OCI-LY1 (cell line): ENCODE measurements around the gene SLC39A5.
"Not testable (repeated sequence)": the region's sequence is repeated elsewhere in the genome, so short reads cannot be mapped to it uniquely, and the experiment has no call there.

Experiments
- H2AFZ ChIP-seq: fragments of 200-600 bp; sonication (generic), shearing (Covaris generic); 2 replicates; pipeline ENCODE4 v1.6.0; 2014; ENCODE audit warnings: antibody characterized with exemption, mild to moderate bottlenecking, low read length
- H3F3A ChIP-seq: fragments of 200-600 bp; sonication (generic), shearing (Covaris generic); 2 replicates; pipeline ENCODE4 v1.6.0; 2014; ENCODE audit warnings: mild to moderate bottlenecking, antibody characterized with exemption, low read length, moderate library complexity; ENCODE audit not compliant: insufficient read depth
- H3K27ac ChIP-seq: fragments of 200-600 bp; sonication (generic); 2 replicates; pipeline ENCODE4 v1.5.1; 2014; ENCODE audit warnings: low read length, mixed run types, mild to moderate bottlenecking, low read depth; ENCODE audit not compliant: poor library complexity, severe bottlenecking
- H3K27me3 ChIP-seq: fragments of 200-600 bp; sonication (generic); 2 replicates; pipeline ENCODE4 v1.6.0; 2014; ENCODE audit warnings: antibody characterized with exemption, mild to moderate bottlenecking, low read length, moderate library complexity; ENCODE audit not compliant: insufficient read depth
- H3K36me3 ChIP-seq: fragments of 200-600 bp; sonication (generic); 2 replicates; pipeline ENCODE4 v1.6.1; 2014; ENCODE audit warnings: mild to moderate bottlenecking, antibody characterized with exemption, low read length, moderate library complexity, mixed read lengths; ENCODE audit not compliant: insufficient read depth
- H3K4me1 ChIP-seq: fragments of 200-600 bp; sonication (generic); 2 replicates; pipeline ENCODE4 v1.5.1; 2014; ENCODE audit warnings: mild to moderate bottlenecking, low read length, moderate library complexity; ENCODE audit not compliant: insufficient read depth, severe bottlenecking
- H3K4me2 ChIP-seq: fragments of 200-600 bp; sonication (generic), shearing (Covaris generic); 2 replicates; pipeline ENCODE4 v1.6.1; 2014; ENCODE audit warnings: low read length
- H3K4me3 ChIP-seq: fragments of 200-600 bp; sonication (generic); 2 replicates; pipeline ENCODE4 v1.5.1; 2014; ENCODE audit warnings: low read length, low read depth, mild to moderate bottlenecking, mixed read lengths; ENCODE audit not compliant: poor library complexity, severe bottlenecking
- H3K79me2 ChIP-seq: fragments of 200-600 bp; shearing (Covaris generic); 2 replicates; pipeline ENCODE4 v1.6.1; 2016; ENCODE audit warnings: mixed run types, low read length, mixed read lengths; ENCODE audit not compliant: insufficient read depth
- H3K9ac ChIP-seq: fragments of 200-600 bp; sonication (generic), shearing (Covaris generic); 2 replicates; pipeline ENCODE4 v1.6.1; 2014; ENCODE audit warnings: mild to moderate bottlenecking, low read length, mixed read lengths
- H3K9me2 ChIP-seq: fragments of 200-600 bp; sonication (generic), shearing (Covaris generic); 2 replicates; pipeline ENCODE4 v1.6.1; 2014; ENCODE audit warnings: low read depth, mild to moderate bottlenecking, low read length, mixed read lengths
- H3K9me3 ChIP-seq: fragments of 200-600 bp; shearing (Covaris generic); 2 replicates; pipeline ENCODE4 v1.6.1; 2014; ENCODE audit warnings: low read length, mixed read lengths
- H4K20me1 ChIP-seq: fragments of 200-600 bp; sonication (generic), shearing (Covaris generic); 2 replicates; pipeline ENCODE4 v1.6.0; 2016; ENCODE audit warnings: mild to moderate bottlenecking, low read length; ENCODE audit not compliant: insufficient read depth
- CTCF ChIP-seq: fragments of 200-600 bp; sonication (generic), shearing (Covaris generic); IDR thresholded peaks from 2 replicates; pipeline ENCODE4 v1.5.1; 2017; ENCODE audit warnings: mild to moderate bottlenecking, antibody characterized with exemption, low read length, moderate library complexity, mixed read lengths
- EZH2 ChIP-seq: fragments of 200-600 bp; sonication (generic), shearing (Covaris generic); IDR thresholded peaks from 2 replicates; pipeline ENCODE4 v1.8.0; 2017; ENCODE audit warnings: borderline replicate concordance, mixed run types, mild to moderate bottlenecking, antibody characterized with exemption, low read length, moderate library complexity, mixed read lengths

SLC39A5 gene

DNA sequence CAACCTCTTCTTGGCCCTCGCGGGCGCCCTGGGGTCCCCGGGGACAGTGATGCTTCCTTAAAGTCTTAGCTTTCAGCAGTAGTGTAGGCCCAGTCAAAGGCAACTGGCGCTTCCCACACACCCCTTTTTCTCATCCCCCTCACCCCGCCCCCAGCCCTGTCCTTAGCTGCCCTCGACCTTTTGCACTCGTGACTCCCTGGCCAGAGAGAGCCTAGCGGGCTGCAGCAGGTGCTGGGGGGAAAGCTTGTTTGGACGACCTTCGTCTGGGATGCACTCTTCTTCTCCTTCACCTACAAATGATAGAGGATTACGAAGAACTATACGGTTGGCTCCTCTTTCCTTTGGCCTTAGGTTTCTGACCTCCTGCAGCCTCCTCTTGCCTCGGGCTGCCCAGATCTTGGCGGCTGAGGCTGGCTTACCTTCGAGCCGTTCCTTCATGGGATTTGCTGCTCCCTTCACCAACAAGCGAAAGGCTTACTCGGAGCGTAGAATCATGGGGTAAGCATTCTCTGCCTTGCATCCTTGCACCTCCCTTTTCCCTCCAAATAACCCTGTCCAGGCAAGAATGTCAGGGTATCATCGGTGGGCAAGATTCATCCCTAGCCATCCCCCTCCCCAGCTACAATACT lies 37.7 kb downstream of the SLC39A5 start:
- 0 out of 2 replicates have a peak overlapping the region, but pooled peaks have one; percentile 28 for H2AFZ ChIP-seq
- TF ChIP-seq EZH2 (no peak), CTCF (no peak)
- H3K27me3 ChIP-seq, result no peaks in the 10 kb centered on the region
- peak overlapping the region; percentile 64 for H3K9ac ChIP-seq
- H3K36me3 ChIP-seq, result peaks cover 26% of the 10 kb centered on the region; the same call in 1 of the 2 replicates
- H3K4me2 ChIP-seq, result peak overlapping the region; percentile 88
- peak overlapping the region; percentile 56 for H3K27ac ChIP-seq
- H3K9me3 ChIP-seq, result no peaks in the 10 kb centered on the region
- peaks cover 16% of the 10 kb centered on the region for H3K4me1 ChIP-seq
- H3K9me2 ChIP-seq, result no peaks in the 10 kb centered on the region
- peak overlapping the region; percentile 66 for H3K4me3 ChIP-seq
- no peaks in the 10 kb centered on the region for H3K79me2 ChIP-seq
- H4K20me1 ChIP-seq, result no peaks in the 10 kb centered on the region
- peaks cover 3% of the 10 kb centered on the region; the same call in 1 of the 2 replicates for H3F3A ChIP-seq

DNA sequence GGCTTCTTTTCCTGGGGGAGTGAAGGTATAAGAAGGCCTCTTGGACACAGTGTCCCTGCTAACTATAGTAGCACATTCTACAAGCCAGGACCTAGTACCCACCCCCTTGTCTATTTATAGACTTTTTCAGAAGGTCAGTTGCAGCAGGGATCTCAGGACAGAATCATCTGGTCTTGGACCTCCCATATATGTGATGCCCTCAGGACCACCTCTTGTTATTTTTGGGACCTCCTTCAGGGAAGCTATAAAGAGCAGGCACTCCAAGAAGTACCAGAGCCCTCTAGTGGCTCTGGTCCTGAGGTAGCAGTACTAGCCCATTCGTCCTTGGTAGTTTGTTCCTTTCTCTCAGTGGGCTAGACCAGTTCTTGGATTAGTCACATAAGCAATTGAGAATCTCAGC lies 41.2 kb downstream of the SLC39A5 start:
- TF ChIP-seq CTCF, result peak; percentile 57
- TF ChIP-seq EZH2, result no peak
- Histone ChIP-seq H3K79me2 (no peaks in the 10 kb centered on the region), H2AFZ (no peak overlapping the region), H3K4me2 (no peak overlapping the region), H3K36me3 (peaks cover 59% of the 10 kb centered on the region), H3F3A (peaks cover 3% of the 10 kb centered on the region; the same call in 1 of the 2 replicates), H3K27ac (no peak overlapping the region), H3K9me2 (no peaks in the 10 kb centered on the region), H3K4me3 (no peak overlapping the region), H3K9me3 (no peaks in the 10 kb centered on the region), H3K27me3 (no peaks in the 10 kb centered on the region), H3K4me1 (peaks cover 16% of the 10 kb centered on the region), H4K20me1 (no peaks in the 10 kb centered on the region), H3K9ac (no peak overlapping the region)

DNA sequence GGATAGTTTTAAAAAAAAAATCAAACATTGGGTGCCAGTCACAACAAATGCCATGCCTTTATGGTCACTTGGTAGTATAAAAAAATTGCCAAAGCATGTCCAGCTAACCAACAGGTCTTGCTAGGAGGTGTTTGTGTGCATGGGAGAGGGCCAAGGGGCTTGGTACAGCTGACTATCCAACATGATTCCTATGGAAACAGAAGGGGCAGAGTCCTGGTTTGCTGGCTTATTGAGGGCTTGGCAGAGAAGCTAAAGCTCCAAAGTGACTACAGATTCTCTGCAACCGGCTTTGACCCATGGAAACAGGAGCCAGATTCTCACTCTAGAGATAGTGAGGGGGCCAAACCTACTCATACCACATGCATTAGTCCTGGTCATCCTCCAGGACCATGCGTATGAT lies 42.6 kb downstream of the SLC39A5 start:
- not testable (repeated sequence) for H3K4me2 ChIP-seq, H2AFZ ChIP-seq, H3K27ac ChIP-seq, H3K9me2 ChIP-seq, H3K79me2 ChIP-seq, H3K4me3 ChIP-seq, H3F3A ChIP-seq, H3K4me1 ChIP-seq, H3K27me3 ChIP-seq, H3K9ac ChIP-seq, H3K9me3 ChIP-seq, H4K20me1 ChIP-seq
- H3K36me3 ChIP-seq, result peaks cover 72% of the 10 kb centered on the region

DNA sequence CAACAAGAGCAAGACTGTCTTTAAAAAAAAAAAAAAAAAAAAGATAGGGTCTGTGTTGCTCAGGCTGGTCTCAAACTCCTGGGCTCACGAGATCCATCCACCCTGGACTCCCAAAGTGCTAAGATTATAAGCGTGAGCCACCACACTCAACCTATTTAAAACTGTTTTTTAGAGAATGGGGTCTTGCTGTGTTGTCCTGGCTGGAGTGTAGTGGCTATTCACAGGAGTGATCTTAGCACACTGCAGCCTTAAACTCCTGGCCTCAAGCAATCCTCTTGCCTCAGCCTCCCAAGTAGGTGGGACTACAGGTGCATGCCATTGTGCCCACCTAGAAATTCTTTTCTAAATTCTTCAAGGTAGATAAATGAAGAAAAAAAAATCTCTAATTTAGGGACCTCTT lies 44.4 kb downstream of the SLC39A5 start:
- H3K9me3 ChIP-seq, result no peaks in the 10 kb centered on the region
- H3K4me2 ChIP-seq, result no peak overlapping the region
- no peaks in the 10 kb centered on the region for H3F3A ChIP-seq
- no peaks in the 10 kb centered on the region for H3K79me2 ChIP-seq
- no peak overlapping the region for H3K4me3 ChIP-seq
- H3K4me1 ChIP-seq, result no peaks in the 10 kb centered on the region
- no peak overlapping the region for H2AFZ ChIP-seq
- H3K27ac ChIP-seq, result no peak overlapping the region
- no peak overlapping the region for H3K9ac ChIP-seq
- H3K36me3 ChIP-seq, result peaks cover 90% of the 10 kb centered on the region
- H4K20me1 ChIP-seq, result no peaks in the 10 kb centered on the region
- no peaks in the 10 kb centered on the region for H3K27me3 ChIP-seq
- H3K9me2 ChIP-seq, result no peaks in the 10 kb centered on the region
- TF ChIP-seq EZH2 (no peak), CTCF (no peak)
